ENCODE results near the gene PHC2. TPM values are rescaled to one million over a fixed set of nuclear protein-coding genes. Genes with fewer than 3 reads are reported as not detected.

The PHC2 gene
- total RNA-seq, 1 experiment from 2014 or later = 9.4 TPM

GRCh38 chr1:33289858-33290154, 141.1 kb downstream of the PHC2 start:
- no peak overlapping the region for H3K18ac ChIP-seq (ENCODE audit: insufficient read length, low read depth, low read length)
- Mint-ChIP-seq H3K27me3 (ENCODE audit: low read depth) (no peaks in the 10 kb centered on the region; the same call in 1 of the 2 replicates), H3K4me1 (peaks cover 3% of the 10 kb centered on the region in 2 experiments; a peak in 2 of 4 replicates), H3K27ac (no peak overlapping the region; a peak in 1 of 7 replicates), H3K4me3 (no peak overlapping the region), H3K9me3 (no peaks in the 10 kb centered on the region; a peak in 1 of 5 replicates), H3K36me3 (ENCODE audit: insufficient read depth in 1 of 3, low read depth in 3 of 3) (peaks cover 10 to 27% (median 23%) of the 10 kb centered on the region in 3 experiments; a peak in 6 of 7 replicates)
- no peak overlapping the region for H2BK15ac ChIP-seq (ENCODE audit: low read depth, low read length)
- H3K56ac ChIP-seq (ENCODE audit: insufficient read length, low read depth, low read length) = no peak overlapping the region
- H4K5ac ChIP-seq (ENCODE audit: insufficient read length, low read depth, low read length) = no peak overlapping the region
- no peak overlapping the region for H3K27ac ChIP-seq (ENCODE audit: insufficient read length, low read depth, low read length)
- no peaks in the 10 kb centered on the region for H3K23me2 ChIP-seq (ENCODE audit: insufficient read length, low read depth, low read length, poor library complexity, severe bottlenecking)
- WGBS (ENCODE audit: extremely low coverage, insufficient read length, low lambda C conversion rate) = no CpG with 5 or more reads among the region's 3 CpGs
- no peak overlapping the region for H4K91ac ChIP-seq (ENCODE audit: insufficient read length, low read depth, low read length)
- H3T11ph ChIP-seq (ENCODE audit: low read length) = no peak overlapping the region
- H4K8ac ChIP-seq (replicated peaks; ENCODE audit: insufficient read length, low read depth, low read length) = no peak overlapping the region
- H2BK12ac ChIP-seq (ENCODE audit: insufficient read length, low read depth, low read length) = no peak overlapping the region
- no peaks in the 10 kb centered on the region for H3K79me2 ChIP-seq (ENCODE audit: insufficient read depth, low read length)
- no peaks in the 10 kb centered on the region for H3K27me3 ChIP-seq (ENCODE audit: insufficient read depth, low read length)
- no peaks in the 10 kb centered on the region for H3K4me1 ChIP-seq (ENCODE audit: insufficient read depth, low read length)
- DNase-seq = no peak
- H3K9ac ChIP-seq (ENCODE audit: extremely low read depth, insufficient read length, low read length) = no peak overlapping the region
- no peak for TF ChIP-seq CTCF (conservative IDR thresholded peaks at IDR 0.05)
- H3K4ac ChIP-seq (ENCODE audit: low read depth, low read length) = no peak overlapping the region
- no peak overlapping the region for H3K14ac ChIP-seq (ENCODE audit: insufficient read depth, low read length)
- H2BK120ac ChIP-seq (ENCODE audit: low read depth, low read length, poor library complexity, severe bottlenecking) = no peak overlapping the region
- no peaks in the 10 kb centered on the region for H3K79me1 ChIP-seq (ENCODE audit: insufficient read depth, low read depth, low read length, poor library complexity, severe bottlenecking)
- H3K4me2 ChIP-seq (ENCODE audit: insufficient read depth, insufficient read length, low read length) = no peak overlapping the region
- H2AFZ ChIP-seq (ENCODE audit: low read length) = no peak overlapping the region
- no peak overlapping the region for H2AK5ac ChIP-seq (ENCODE audit: insufficient read length, low read length)
- H3K9me3 ChIP-seq (ENCODE audit: control insufficient read depth, low read depth, low read length) = no peaks in the 10 kb centered on the region
- H2BK5ac ChIP-seq (ENCODE audit: insufficient read length, low read length) = no peak overlapping the region
- H3K23ac ChIP-seq (ENCODE audit: insufficient read length, low read depth, low read length) = no peak overlapping the region
- no peaks in the 10 kb centered on the region for H4K20me1 ChIP-seq (ENCODE audit: control insufficient read depth, insufficient read depth, insufficient read length)
- H2BK20ac ChIP-seq (ENCODE audit: low read depth, low read length, poor library complexity, severe bottlenecking) = no peak overlapping the region

All from H9 (cell line).